ENCODE results near the gene LCP1.

The LCP1 gene

DNA sequence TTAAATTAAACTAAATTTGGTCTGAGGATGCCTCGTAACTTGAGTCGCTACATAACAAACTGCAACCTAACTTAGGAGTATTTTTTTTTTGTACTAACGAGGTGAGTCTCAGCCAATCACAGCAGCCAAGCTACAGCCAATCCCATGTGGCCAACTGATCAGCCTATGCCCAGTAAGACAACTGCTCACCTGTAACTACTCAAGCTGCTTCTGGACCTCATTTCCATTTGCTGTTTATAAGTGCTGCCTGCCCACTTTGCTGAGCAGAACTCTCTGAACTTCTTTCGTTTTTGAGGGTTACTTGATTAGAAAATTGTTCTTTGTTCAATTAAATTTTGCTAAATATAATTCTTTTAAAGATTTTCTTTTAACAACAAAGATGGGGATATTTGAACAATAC, 81.0 kb downstream of the LCP1 start:
- DNase-seq (ENCODE audit: low spot score): no peak

DNA sequence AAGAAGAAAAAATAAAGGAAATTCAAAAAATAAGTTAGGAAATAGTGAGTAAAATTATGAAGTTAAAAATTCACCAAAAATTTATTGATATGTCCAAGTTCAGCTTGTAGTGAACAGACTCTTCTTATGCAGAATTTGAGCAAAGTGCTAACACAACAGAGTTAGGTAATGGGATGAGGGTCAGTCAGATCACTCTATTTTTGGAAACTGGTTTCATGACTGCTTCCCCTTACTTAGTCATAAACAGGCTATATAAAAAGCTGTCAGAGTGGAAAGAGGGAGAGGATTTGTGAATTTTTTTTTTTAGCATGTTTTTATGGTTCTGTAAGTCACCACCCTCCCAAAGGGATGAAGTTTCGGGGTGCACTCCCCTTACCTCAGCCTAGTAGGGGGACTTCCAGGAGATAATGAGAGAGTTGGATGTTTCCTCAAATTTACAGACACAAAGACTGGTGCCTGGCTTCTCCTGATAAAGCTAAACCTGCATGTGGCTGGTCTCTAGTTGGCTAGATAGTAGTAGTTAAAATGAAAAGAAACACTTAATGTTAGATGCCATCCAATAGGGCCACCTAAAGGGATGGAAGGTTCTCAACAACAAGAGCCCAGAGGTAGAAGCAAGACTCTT, 81.7 kb downstream of the LCP1 start:
- DNase-seq (ENCODE audit: low spot score): no peak

DNA sequence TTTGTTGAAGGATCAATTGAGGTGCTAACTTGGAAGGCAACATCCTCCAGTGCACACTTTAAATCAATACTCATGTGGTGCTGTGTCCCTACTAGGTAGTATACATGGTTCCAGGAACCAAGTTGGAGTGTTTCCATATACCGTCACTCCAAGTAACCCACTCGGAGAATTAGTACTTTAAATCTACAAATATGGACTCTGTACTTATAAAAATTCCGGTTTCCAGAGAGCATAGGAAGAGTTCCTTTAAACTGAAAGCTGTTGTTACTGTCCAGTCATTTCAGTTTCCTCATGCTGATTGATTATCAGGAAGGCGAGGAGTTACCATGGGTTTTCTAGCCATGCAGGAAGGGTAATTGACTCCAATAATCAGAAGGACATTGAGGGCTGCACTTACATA, 84.3 kb downstream of the LCP1 start:
- no peak for DNase-seq (ENCODE audit: low spot score)

- DNase-seq (ENCODE audit: low spot score): no peak
Observed at GRCh38 chr13:46097015-46097414, 85.0 kb downstream of the LCP1 start.

DNA sequence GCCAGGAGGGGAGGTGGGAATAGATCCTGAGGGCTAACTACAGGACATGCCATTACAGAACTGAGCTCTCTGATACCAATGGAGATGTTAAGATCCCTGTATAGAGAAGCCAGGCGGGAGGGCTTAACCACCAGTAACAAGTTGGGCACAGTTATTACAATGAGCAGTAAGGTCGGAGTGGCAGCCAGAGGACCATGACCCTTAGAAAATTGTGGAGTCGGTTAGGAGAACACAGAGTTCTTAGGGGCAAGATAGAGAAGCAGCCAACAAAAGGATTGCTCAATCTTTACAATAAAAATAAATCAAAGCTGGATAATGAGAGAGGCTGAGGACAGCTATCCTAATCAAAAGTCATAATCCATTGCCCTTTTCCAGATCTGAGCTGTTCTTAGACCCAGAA, 87.5 kb downstream of the LCP1 start:
- no peak for DNase-seq (ENCODE audit: low spot score)

- DNase-seq (ENCODE audit: low spot score): no peak
Observed at GRCh38 chr13:46088821-46089562, 93.0 kb downstream of the LCP1 start.

GRCh38 chr13:46087481-46087880, 94.5 kb downstream of the LCP1 start:
- no peak for DNase-seq (ENCODE audit: low spot score)

DNA sequence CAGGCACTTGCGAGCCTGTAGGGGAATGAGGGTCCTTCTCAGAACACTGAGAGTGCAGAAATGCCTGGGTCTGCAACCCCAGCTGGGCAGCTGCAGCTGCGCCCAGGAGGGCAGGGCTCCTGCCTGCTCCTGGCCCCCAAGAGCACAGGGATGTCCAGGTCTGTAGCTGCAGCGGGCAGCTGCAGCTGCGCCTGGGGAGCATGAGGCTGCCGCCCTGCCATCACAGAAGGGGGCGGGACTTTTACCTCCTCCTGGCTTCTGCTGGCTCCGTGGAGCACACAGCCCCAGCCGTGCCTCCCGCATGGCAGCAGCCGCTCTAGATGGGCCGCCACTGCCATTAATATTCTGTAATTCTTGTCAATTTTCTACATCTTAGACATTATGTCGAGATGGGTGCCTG, 95.0 kb downstream of the LCP1 start:
- no peak for DNase-seq (ENCODE audit: low spot score)

DNA sequence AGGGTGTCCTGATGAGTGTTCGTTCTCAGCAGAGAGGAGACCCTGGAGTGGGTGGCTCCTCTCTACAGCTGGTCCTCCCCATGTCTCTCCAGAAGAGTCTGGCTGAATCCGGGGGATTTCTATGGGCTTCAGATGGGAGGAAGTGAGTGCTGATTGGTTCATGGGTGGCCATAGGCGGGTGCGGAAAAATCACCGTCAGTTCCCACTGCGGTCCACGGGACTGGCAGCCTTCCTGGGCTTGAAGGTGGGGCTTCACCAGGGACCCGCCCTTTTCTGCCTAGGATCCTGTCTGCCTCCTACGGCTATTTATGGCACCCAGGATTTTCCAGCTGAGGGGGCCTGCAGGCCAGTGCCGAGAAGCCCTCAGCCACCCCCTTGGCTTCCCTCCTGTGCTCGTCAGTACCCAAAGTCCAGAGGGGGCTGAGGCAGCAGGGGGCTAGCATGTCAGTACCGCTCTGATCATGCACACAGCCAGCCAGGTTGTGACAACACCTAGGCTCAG, 95.5 kb downstream of the LCP1 start:
- no peak for DNase-seq (ENCODE audit: low spot score)

DNA sequence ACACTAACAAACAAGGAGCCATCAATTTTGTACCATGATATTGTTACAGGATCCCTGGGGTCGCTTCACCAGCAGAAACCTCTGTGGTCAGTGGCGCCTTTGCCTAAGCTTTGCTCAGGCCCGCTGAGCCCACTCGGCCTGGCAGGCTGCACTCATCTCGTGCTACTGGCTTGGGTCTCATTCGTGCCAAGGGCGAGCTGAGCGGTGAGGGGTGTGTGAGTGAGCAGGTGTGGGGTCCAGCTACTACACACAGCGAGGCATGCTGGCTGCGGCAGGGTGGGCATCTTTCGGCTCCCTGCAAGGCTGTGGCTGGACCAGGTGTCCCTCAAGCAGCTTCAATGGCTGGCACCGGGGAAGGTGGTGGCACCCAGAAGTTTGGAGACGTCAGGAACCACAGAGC, 96.2 kb downstream of the LCP1 start:
- no peak for DNase-seq (ENCODE audit: low spot score)

DNA sequence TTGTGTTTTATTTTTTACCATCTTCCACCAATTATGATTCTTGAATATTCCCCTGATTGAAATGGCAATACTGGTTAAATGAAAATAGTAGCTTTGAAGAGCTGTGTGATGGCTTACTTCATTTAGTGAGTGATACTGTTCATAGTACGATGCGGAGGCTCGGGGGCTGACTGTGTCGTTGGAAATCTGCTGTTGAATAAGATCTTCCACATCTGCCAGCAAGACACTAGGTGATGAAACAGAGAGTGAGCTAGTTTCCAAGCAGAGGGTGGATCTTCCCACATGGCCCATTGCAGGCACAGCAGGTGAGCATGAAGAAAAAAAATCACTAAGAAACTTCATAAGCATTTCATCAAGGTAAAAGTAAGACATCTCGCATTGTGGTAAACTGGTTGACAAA, 99.7 kb downstream of the LCP1 start:
- no peak for DNase-seq (ENCODE audit: low spot score)

- no peak for DNase-seq (ENCODE audit: low spot score)
Observed at GRCh38 chr13:46079770-46080169, 102.2 kb downstream of the LCP1 start.

DNA sequence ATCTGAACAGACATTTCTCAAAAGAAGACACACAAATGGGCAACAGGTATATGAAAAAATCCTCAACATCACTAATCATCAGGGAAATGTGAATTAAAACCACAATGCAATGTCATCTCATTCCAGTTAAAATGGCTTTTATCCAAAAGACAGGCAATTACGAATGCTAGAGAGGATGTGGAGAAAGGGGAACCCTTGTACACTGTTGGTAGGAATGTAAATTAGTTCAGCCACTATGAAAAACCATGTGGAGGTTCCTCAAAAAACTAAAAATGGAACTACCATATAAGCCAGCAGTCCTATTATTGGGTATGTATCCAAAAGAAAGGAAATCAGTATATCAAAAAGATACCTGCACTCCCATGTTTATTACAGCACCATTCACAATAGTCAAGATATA, 104.7 kb downstream of the LCP1 start:
- no peak for DNase-seq (ENCODE audit: low spot score)

DNA sequence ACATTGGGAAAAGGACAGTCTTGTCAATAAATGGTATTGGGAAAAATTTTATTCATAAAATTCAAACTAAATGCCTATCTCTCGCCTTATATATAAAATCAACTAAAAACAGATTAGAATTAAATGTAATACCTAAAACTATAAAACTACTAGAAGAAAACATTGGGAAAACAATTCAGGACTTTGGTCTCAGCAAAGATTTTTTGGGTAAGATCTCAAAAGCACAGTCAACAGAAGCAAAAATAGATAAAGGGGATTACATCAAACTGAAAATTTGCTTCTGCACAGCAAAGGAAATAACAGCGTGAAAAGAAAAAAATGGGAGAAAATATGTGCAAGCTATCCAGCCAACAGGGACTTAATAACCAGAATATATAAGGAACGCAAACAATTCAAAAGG, 105.2 kb downstream of the LCP1 start:
- DNase-seq (ENCODE audit: low spot score): no peak
